Activated CD8-positive, alpha-beta memory T cell treated with anti-CD3 and anti-CD28 coated beads, Interleukin-2, amount 10 ng/mL, durations not matched to agents 7 days and 5 days (primary cell): ENCODE measurements around the gene WDFY2. TPM values are rescaled to one million over a fixed set of nuclear protein-coding genes. Genes with fewer than 3 reads are reported as not detected.
"Not testable (repeated sequence)": the region's sequence is repeated elsewhere in the genome, so short reads cannot be mapped to it uniquely, and the experiment has no call there.

ENCODE experiments used
- ATAC-seq: fragments of 150-1000 bp; cut with Tn5 transposase; one replicate; pipeline ENCODE4 v1.10.0; 2021; ENCODE audit warnings: moderate library complexity
- CTCF ChIA-PET: fragments of 350-600 bp; sonication (Branson Sonifier 250); formaldehyde crosslinking; loops from one replicate; lab custom pipeline; 2021; ENCODE audit warnings: antibody characterized with exemption; lab: Charles Lee
- DNase-seq: peaks from one replicate; pipeline ENCODE4 v3.0.0-alpha.2; 2020
- H3K27ac Mint-ChIP-seq: one replicate; pipeline ENCODE4 v1.8.0; 2021; ENCODE audit warnings: mild to moderate bottlenecking, mixed read lengths
- H3K27me3 Mint-ChIP-seq: one replicate; pipeline ENCODE4 v1.8.0; 2021; ENCODE audit warnings: mixed read lengths
- H3K36me3 Mint-ChIP-seq: one replicate; pipeline ENCODE4 v1.8.0; 2021; ENCODE audit warnings: mild to moderate bottlenecking, mixed read lengths
- H3K4me1 Mint-ChIP-seq: one replicate; pipeline ENCODE4 v1.8.0; 2021; ENCODE audit warnings: mixed read lengths
- H3K4me3 Mint-ChIP-seq: one replicate; pipeline ENCODE4 v1.8.0; 2021; ENCODE audit warnings: mild to moderate bottlenecking, moderate library complexity, mixed read lengths
- H3K9me3 Mint-ChIP-seq: one replicate; pipeline ENCODE4 v1.8.0; 2022; ENCODE audit warnings: low read depth, mixed read lengths
- total RNA-seq, 2 experiments: library from RNA; stranded (reverse); gene quantifications; one replicate each; pipeline ENCODE4 v1.2.3, GENCODE V29; 2021

WDFY2 gene
- total RNA-seq, 2 experiments from 2014 or later: 9.1 to 11.9 TPM

GRCh38 chr13:51635137-51635878, 51.0 kb downstream of the WDFY2 start:
- CTCF ChIA-PET: no interaction called here
- H3K27ac Mint-ChIP-seq: no peak overlapping the region
- H3K4me3 Mint-ChIP-seq: no peak overlapping the region

DNA sequence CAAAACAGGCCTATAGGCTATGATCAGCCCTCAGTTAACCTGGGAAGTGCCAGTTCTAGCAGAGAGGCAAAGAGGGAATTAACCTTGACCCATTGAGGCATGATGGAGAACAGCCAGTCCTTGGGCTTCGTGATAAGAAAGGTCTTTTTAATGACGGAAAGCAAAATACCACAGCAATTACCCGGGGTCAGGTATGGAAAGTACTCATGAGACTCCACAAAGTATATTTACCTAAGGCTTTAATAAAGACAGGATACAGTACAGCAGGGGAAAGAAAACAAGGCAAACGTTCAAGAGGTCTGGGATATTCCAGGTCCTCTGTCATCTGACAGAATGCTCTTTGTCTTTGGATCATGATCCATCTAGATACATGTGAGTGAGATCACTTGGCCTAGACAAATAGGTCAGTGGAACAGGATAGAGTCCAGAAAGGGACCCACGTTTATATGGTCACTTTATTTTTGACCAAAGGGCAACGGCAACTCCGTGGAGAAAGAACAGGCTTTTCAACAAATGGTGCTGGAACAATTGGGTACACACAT, 52.2 kb downstream of the WDFY2 start:
- Mint-ChIP-seq H3K27me3 (no peaks in the 10 kb centered on the region), H3K4me1 (peaks cover 13% of the 10 kb centered on the region), H3K36me3 (peaks cover 1% of the 10 kb centered on the region), H3K4me3 (no peak overlapping the region), H3K9me3 (no peaks in the 10 kb centered on the region), H3K27ac (no peak overlapping the region)
- DNase-seq: no peak
- ATAC-seq: no peak
- CTCF ChIA-PET: no interaction called here

More at GRCh38 chr13:51635137-51635878, 51.0 kb downstream of the WDFY2 start:
- Mint-ChIP-seq H3K4me1 (peaks cover 13% of the 10 kb centered on the region), H3K27me3 (no peaks in the 10 kb centered on the region), H3K9me3 (no peaks in the 10 kb centered on the region), H3K36me3 (peaks cover 1% of the 10 kb centered on the region)
- ATAC-seq: no peak
- DNase-seq: no peak

- ATAC-seq (no peak), DNase-seq (no peak)
- Mint-ChIP-seq H3K4me3 (no peak overlapping the region), H3K27me3 (no peaks in the 10 kb centered on the region), H3K36me3 (peaks cover 3% of the 10 kb centered on the region), H3K9me3 (no peaks in the 10 kb centered on the region), H3K4me1 (peaks cover 11% of the 10 kb centered on the region), H3K27ac (no peak overlapping the region)
- CTCF ChIA-PET: no interaction called here
Observed at GRCh38 chr13:51637852-51638215, 53.6 kb downstream of the WDFY2 start.

DNA sequence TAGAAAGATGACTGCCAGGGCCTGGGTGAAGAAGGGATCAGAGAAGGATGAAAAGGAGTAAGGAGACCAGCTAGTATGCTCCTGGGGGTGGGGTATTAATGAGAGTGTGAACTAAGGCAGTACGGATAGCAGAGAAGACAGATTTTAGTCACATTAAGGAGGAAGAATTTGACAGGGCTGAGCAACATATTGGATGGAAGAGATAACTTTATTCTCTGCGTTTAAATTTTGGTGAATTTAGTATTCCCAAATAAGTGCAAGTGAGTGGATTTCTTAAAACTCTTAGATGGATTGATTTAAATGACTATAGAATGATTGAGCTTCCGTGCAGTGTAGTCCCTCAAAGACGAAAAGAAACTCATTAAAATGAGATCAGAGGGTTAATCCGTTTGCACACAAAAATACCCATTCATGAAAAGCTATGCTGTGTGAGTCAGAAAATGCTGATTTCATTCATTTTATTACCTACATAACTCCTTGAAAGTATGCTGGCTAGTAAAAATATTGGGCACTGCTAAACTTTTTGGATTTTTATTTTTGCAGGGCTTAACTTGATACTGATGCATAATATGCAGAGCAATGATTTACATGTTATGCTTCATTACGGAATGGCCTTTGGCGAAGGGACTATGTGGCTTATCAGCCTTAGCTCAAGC, 54.1 kb downstream of the WDFY2 start:
- H3K36me3 Mint-ChIP-seq: peaks cover 3% of the 10 kb centered on the region
- peaks cover 14% of the 10 kb centered on the region for H3K4me1 Mint-ChIP-seq
- no peak overlapping the region for H3K27ac Mint-ChIP-seq
- CTCF ChIA-PET: no interaction called here
- DNase-seq: no peak
- no peak for ATAC-seq
- no peaks in the 10 kb centered on the region for H3K27me3 Mint-ChIP-seq
- H3K9me3 Mint-ChIP-seq: no peaks in the 10 kb centered on the region
- H3K4me3 Mint-ChIP-seq: no peak overlapping the region

- H3K36me3 Mint-ChIP-seq: peaks cover 3% of the 10 kb centered on the region
- no peaks in the 10 kb centered on the region for H3K27me3 Mint-ChIP-seq
- CTCF ChIA-PET: no interaction called here
- no peaks in the 10 kb centered on the region for H3K9me3 Mint-ChIP-seq
- no peak overlapping the region for H3K4me3 Mint-ChIP-seq
- H3K27ac Mint-ChIP-seq: no peak overlapping the region
- ATAC-seq (no peak), DNase-seq (no peak)
- peaks cover 23% of the 10 kb centered on the region for H3K4me1 Mint-ChIP-seq
Observed at GRCh38 chr13:51639171-51639570, 54.9 kb downstream of the WDFY2 start.

DNA sequence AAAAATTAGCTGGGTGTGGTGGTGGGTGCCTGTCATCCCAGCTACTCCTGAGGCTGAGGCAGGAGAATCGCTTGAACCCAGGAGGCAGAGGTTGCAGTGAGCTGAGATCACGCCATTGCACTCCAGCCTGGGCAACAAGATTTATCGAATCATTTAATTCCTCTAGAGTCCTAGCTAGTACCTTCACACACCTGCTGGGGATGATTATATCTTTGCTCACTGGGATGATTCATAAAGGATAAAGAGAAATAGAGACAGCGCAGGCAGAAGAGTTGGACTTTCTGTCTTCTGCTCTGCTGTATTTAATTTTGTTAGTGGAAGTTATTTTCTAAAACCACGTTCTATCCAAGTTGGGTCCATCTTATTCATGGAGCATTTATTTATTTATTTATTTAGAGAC, 56.4 kb downstream of the WDFY2 start:
- CTCF ChIA-PET, H3K36me3 Mint-ChIP-seq, H3K4me3 Mint-ChIP-seq, H3K27me3 Mint-ChIP-seq, ATAC-seq, H3K9me3 Mint-ChIP-seq, H3K27ac Mint-ChIP-seq, DNase-seq: not testable (repeated sequence)
- peaks cover 27% of the 10 kb centered on the region for H3K4me1 Mint-ChIP-seq

DNA sequence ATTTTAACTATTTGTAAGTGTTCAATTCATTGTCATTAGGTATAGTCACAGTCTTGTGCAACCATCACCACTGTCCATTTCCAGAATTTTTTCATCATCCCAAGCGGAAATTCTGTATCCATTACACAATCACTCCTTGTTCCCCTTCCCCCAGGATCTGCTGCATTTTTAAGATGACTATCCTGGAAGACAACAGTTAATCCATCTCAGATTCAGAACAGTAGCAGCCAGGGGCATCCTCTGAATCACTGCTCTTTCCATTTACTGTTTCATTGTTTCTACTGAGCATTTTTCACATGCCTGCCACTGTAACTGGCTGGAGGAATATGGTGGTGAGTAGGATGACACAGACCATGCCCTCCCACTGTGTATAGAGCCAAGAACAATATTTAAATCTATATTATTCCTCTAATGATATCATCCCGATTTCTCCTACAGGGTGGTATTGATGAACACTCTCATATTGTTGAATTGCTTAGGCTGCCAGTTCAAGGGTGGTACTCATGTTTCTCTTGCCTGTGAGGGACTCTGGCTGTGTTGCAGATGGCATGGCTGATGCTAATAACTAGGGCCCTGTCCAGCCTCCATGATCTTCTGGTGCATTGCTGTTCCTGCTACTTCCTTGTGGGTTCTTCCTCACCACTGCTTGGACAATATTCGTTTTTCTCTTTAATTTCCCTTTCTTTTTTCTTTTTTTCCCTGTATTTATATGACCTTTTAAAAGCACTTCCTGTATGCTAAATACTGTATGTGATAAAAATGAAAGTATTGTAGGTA, 59.0 kb downstream of the WDFY2 start:
- ATAC-seq (no peak), DNase-seq (no peak)
- Mint-ChIP-seq H3K36me3 (peaks cover 3% of the 10 kb centered on the region), H3K4me3 (no peak overlapping the region), H3K9me3 (no peaks in the 10 kb centered on the region), H3K4me1 (peaks cover 33% of the 10 kb centered on the region), H3K27ac (no peak overlapping the region), H3K27me3 (no peaks in the 10 kb centered on the region)
- CTCF ChIA-PET: no interaction called here

GRCh38 chr13:51643882-51644281, 59.6 kb downstream of the WDFY2 start:
- DNase-seq: no peak
- peaks cover 33% of the 10 kb centered on the region for H3K4me1 Mint-ChIP-seq
- peaks cover 3% of the 10 kb centered on the region for H3K36me3 Mint-ChIP-seq
- H3K27me3 Mint-ChIP-seq: no peaks in the 10 kb centered on the region
- H3K27ac Mint-ChIP-seq: no peak overlapping the region
- H3K9me3 Mint-ChIP-seq: no peaks in the 10 kb centered on the region
- H3K4me3 Mint-ChIP-seq: no peak overlapping the region
- CTCF ChIA-PET: interaction anchor here (1.1 kb wide), 1 partner anchor 11 kb away, joined by 3 read pairs; no protein-coding TSS in a partner anchor
- ATAC-seq: no peak

- ATAC-seq: no peak
- Mint-ChIP-seq H3K9me3 (no peaks in the 10 kb centered on the region), H3K27me3 (no peaks in the 10 kb centered on the region), H3K4me3 (no peak overlapping the region), H3K4me1 (peaks cover 33% of the 10 kb centered on the region), H3K27ac (no peak overlapping the region), H3K36me3 (peaks cover 3% of the 10 kb centered on the region)
- DNase-seq: no peak
- CTCF ChIA-PET: interaction anchor here (0.9 to 1.1 kb wide), 2 partner anchors 10 to 11 kb away, joined by 3 read pairs; no protein-coding TSS in a partner anchor
Observed at GRCh38 chr13:51644654-51645053, 60.4 kb downstream of the WDFY2 start.

GRCh38 chr13:51645154-51645650, 60.9 kb downstream of the WDFY2 start:
- DNase-seq: no peak
- CTCF ChIA-PET: interaction anchor here (0.9 to 1.1 kb wide), 2 partner anchors 9 to 11 kb away, joined by 3 read pairs; no protein-coding TSS in a partner anchor
- Mint-ChIP-seq H3K27ac (peak overlapping the region; percentile 60), H3K4me3 (no peak overlapping the region), H3K27me3 (no peaks in the 10 kb centered on the region), H3K9me3 (no peaks in the 10 kb centered on the region), H3K36me3 (peaks cover 3% of the 10 kb centered on the region), H3K4me1 (peaks cover 33% of the 10 kb centered on the region)
- ATAC-seq: peak; percentile 39

DNA sequence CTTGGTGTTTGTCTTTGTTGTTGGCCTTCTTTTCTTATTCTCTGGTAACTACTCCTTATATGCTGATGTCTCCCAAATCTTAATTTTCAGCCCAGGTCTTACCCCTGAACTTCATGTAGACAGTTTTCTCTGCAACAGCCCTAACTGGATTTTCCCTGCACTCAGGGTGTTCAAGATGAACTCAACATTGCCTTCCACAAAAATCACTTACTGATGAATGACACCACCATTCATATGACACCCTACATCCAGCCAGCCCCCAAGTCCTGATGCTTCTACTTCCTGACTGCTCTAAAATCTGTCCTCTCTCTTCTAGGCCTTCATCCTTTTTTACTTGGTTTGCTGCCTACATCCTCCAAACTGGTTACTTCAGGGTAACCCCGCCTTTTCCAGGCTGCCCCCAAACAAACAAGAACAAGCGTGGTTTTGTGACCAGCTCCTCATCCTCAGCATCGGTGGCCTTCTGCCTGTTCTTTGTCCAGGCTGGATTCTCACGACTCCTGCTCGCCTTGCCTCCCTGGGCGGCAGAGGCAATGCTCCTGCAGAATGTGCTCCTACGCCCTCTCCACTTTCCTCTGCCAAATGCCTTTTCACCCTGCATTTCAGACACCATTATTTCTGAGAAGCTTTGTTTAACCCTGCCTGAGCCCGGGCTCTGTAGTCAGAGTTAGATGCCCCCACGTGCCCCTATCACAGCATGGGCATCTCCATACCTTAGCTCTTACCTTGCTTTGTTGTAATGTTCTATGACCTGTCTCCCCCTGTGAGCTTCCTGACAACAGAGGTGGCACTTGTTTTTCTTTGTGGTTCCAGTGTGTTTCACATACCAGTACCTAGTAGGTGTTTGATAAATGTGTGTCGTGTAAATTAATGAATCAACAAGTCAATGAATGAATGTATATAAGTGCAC, 61.8 kb downstream of the WDFY2 start:
- CTCF ChIA-PET: no interaction called here
- H3K27me3 Mint-ChIP-seq: no peaks in the 10 kb centered on the region
- DNase-seq: no peak
- H3K9me3 Mint-ChIP-seq: no peaks in the 10 kb centered on the region
- peak overlapping the region; percentile 9 for H3K27ac Mint-ChIP-seq
- no peak overlapping the region for H3K4me3 Mint-ChIP-seq
- peaks cover 33% of the 10 kb centered on the region for H3K4me1 Mint-ChIP-seq
- peaks cover 3% of the 10 kb centered on the region for H3K36me3 Mint-ChIP-seq
- ATAC-seq: no peak

- Mint-ChIP-seq H3K4me3 (no peak overlapping the region), H3K4me1 (peaks cover 33% of the 10 kb centered on the region), H3K27ac (no peak overlapping the region), H3K36me3 (peaks cover 5% of the 10 kb centered on the region), H3K27me3 (no peaks in the 10 kb centered on the region), H3K9me3 (no peaks in the 10 kb centered on the region)
- CTCF ChIA-PET: no interaction called here
- ATAC-seq: no peak
- no peak for DNase-seq
Observed at GRCh38 chr13:51647067-51647466, 62.8 kb downstream of the WDFY2 start.
